DMS153 treated with DMSO at 0.1 percent for 48 hours (cell line): ENCODE results near the gene KCND2.
A peak's percentile ranks its signal among the peaks of the same experiment; 100 is the strongest.
"Not testable (repeated sequence)": the region's sequence is repeated elsewhere in the genome, so short reads cannot be mapped to it uniquely, and the experiment has no call there.

Experiments used
- DNase-seq: peaks from one replicate; lab custom pipeline; 2025; ENCODE audit not compliant: unreplicated experiment; lab: John Stamatoyannopoulos, UW

Gene KCND2

DNA sequence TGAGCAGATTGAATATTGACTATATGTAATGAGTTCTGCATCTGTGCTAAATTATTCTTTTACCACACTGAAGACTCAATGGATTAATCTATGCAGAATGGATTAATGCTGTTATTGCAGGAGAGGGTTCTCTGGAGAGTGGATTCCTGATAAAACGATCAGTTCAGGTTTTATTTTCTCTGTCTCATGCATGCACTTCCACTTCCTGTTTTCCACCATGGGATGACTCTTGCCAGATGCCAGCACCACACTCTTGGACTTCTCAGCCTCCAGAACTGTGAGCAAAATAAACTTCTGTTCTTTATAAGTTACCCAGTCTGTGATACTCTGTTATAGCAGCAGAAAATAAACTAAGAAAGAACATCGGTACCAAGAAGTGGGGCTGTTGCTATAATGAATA is 207.5 kb downstream of the KCND2 start:
- no peak for DNase-seq

DNA sequence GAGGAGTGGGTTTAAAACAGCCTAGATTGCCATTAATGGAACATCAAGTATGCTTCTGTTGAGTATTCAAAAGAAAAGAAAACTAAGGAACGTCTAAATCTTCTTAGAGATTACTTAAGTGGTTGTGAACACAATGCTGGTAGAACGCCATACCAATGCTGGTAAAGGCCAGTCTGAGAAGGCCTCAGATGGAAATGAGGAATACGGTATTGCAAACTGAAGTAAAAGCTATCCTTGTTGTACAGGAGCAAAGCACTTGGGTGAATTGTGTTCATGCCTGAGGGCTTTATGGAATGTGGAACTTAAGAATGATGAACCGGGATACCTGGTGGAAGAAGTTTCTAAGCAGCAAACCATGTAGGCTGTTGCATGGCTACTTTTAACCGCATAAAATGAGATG is 208.0 kb downstream of the KCND2 start:
- DNase-seq, result no peak

DNA sequence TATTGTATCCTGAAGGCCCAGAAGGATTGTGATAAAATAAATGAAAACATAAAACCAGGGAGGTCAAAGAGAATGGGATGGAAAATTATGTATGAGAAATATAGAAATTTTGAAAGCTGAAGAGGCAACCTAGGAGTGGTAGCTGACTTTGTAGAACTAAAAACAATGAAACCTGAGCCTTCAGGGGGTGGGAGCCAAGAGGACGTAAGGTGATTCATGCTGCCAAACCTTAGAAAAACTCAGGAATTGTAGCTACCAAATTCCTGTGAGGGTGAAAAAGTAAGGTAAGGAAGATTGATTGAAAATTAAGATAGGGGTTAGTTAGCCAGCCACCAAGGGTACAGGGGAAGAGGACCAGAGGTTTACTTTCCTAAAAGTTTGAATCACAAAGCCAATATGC is 213.2 kb downstream of the KCND2 start:
- no peak for DNase-seq

DNA sequence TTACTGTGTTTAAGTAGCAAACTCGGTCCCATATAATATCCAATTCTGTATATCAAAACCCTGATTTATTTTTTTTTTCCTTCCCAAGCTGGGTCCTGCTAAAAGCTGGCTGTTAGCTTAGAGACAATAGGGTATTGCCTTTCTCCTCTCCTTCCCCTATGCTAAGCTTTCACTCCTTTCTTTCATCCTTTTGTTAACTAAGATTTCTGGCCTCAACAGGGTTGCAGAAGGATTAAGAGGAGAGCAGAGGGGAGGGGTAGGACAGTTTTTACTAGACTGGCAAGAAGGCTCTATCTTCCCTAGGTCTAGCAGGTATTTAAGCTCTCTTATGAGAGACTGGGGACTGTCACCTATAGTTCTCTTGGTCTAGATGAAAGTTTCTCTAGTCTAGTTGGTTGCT is 229.2 kb downstream of the KCND2 start:
- no peak for DNase-seq

DNA sequence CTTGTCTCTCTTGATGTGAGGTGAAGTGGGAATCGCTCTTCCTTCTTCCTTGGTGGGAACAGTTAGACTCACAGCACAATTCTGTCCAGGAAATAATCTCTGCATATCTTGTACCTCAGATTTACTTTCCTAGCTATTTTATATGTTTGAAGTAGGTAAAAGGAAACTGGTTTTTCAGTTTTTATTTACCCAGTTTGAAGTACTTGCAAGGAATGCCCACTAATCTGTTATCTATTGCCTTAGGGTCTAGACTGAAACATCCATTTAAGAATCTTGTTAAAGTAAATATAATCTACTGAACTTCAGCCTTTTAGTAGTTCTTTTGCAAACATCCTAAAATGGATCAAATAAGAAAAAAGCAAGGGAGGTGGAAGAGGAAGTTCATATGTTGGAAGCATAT is 229.8 kb downstream of the KCND2 start:
- DNase-seq, result no peak

DNA sequence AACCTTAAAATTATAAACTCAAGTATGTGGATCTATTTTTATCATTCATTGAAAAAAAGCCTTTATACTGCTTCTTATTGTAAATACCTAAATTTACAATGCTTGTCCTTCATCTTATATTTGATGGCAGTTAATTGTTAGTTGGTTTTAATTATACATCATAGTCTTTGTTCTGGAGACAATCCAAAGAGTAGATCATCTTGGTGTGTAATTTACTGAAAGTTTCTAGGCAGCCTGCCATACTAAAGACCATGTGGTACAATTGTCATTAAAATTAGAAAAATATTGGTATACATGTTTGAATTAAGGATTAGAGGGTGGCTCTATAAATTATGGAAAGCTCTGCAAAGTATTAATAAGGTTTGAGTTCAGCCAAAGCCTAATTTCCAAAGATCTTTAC is 231.4 kb downstream of the KCND2 start:
- DNase-seq, result no peak

DNA sequence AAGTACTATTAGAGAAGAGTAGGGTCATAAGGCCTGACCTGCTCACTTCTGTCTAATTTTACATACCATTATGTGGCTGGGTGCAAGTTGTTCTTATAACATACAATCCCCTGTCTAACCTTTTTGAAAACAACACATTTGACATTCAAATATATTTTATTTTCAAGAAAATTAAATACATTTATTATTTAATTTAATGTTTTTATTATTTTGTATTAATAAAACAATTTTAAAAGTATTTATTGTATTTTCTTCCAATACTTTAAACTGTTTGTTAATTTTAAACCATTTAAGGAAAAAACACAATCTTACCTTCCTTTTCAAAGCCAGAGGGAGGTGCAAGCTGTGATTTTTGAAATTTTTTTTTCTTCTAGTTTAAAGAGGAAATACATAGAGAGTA is 232.8 kb downstream of the KCND2 start:
- DNase-seq, result no peak

DNA sequence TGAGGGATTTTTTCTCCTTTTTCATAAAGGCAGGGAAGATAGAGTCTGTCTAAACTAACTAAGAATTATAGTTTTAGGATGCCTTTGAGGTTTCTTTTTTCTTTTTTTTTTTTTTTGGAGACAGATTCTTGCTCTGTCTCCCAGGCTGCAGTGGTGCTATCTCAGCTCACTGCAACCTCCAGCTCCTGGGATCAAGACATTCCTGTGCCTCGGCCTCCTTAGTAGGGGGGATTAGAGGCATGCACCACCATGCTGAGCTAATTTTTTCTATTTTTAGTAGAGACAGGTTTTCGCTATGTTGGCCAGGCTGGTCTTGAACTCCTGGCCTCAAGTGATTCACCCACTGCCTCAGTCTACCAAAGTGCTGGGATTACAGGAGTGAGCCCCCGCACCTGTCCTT is 239.7 kb downstream of the KCND2 start:
- DNase-seq, result no peak

DNA sequence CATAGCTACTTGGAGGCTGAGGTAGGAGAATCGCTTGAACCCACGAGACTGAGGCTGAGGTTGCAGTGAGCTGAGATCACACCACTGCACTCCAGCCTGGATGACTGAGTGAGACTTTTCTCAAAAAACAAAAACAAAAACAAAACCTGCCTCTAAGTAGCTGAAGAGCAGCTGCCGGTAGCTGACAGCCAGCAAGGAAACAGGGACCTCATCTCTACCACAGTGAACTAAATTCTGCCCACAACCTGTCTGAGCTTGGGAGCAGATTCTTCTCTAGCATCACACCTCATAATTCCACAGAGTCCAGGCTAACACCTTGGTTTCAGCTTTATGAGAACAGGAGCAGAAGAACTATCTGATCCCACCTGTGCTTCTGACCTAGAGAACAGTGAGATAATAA is 246.2 kb downstream of the KCND2 start:
- no peak for DNase-seq

DNA sequence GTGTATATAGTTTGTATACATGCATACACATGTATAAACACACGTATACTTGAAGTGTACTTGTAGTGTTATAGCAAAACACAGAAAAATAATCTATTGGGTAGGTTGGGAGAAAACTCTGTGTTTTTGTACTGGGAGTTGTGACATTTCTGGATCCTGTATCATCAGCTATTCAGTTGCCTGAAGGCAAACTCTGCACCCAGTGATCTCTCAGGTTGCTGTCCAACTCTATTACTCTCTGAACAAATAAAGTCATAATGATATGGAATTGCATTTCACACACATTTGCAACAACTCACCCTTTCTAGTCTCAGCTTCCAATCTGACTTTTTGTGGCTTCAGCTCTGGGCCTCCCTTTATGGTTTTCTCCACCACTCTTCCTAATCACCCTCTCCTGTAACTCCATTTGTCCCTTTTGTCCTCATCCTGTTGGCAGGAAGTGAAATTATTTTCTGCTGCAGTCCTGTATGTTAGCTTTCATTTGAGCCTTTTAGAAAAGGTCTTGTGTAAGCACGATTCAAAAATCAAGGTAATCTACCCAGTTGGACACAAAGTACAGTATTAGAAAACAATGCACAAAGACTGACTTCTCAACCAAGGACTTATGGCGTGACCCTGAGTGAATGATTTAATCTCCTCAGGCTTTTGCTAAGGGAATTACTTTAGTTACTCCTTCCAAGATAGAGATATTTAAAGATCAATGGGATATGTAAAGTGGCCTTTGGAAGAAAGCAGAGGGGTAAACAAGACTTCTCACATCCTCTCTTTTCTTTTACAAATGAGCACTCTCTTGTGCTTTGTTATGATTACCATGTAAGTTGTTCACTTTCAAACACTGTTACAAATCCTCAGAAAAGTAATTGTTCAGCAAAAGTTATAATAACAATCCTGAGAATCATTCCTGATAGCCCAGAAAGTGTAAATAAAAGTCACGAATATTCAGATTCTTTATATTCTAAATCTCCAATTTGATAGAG is 249.1 kb downstream of the KCND2 start:
- DNase-seq, result no peak

DNA sequence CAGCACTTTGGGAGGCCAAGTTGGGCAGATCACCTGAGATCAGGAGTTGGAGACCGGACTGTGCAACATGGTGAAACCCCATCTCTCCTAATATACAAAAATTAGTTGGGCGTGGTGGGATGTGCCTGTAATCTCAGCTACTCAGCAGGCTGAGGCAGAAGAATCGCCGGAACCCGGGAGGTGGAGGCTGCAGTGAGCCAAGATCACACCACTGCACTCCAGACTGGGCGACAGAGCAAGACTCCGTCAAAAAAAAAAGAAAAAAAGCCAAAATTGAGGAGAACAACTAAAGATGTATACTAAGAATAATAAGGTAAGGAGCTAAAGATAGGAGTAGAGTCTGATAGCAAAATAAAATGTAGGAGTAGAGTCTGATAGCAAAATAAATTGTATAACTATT is 251.0 kb downstream of the KCND2 start:
- DNase-seq, result no peak

DNA sequence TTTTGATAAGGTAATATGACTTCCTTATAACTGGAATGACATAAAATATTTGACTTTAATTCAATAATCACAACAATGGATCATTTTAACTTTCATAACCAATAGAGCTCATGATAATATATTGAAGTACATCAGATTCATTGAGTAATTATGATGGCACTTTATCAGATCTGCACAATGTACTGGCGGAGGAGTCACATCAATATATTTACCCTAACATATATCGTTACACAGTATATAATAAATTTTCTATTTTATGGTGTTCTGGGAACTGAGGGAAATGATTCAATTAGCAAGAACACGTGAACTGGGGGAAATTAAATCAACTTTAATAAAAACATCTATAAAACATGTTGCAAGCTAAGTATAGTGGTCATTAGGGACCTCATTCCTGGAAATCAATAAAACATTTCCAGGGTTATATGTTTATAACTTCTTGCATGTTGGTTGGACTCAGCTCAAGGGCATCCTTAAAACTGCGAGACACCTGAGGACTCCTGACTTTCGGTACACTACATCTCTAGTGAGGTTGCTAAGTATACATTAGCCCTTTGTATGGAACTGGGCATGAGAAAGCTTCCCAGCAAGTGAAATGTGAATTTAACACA is 254.0 kb downstream of the KCND2 start:
- no peak for DNase-seq

DNA sequence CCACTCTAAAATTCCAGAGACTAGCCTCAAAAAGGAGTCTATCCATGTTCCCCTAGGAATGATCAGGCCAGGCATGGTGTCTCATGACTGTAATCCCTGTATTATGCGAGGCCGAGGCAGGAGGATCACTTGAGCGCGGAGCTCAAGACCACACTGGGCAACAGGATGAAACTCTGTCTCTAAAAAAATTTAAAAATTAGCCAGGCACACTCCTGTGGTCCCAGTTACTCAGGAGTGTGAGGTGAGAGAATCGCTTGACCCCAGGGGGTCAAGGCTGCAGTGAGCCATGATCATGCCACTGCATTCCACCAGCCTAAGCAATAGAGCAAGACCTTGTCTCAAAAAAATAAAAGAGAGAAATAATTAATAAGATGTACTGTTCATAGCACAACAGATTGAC is 256.8 kb downstream of the KCND2 start:
- DNase-seq, result no peak

DNA sequence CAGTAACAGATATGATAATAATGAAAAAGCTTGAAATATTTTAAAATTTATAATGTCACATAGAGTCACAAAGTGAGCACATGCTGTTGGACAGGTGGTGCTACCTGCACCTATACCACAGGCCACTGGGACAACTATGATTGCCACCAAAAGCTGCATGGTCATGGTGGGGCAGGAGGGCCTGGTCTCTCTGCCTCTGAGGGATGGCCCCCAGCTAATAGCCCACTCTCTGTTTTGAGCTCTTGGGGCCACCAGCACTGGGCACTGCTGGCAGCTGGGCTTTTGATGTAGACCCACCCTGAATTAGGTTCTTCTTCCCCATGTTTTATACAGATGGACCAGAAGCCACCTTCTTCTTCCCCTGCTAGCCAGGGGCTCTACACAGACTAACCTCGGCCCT is 265.4 kb downstream of the KCND2 start:
- no peak for DNase-seq

DNA sequence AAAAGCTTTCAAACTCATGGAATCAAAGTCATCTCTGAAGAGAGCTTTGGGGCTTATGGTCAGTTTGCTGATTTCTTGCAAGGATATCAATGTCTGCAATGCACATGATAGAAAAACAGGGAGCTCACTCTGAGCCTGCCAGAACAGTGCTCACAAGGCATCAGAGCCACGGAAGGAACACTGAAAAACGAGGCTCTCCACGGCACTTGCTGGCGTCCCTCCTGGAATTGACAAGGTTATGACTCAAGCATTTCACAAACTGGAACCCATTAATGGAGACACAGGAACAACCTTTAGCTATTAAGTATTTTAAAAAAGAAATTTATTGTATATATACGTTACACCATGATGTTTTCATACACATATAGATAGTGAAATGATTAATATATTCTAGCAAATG is 266.3 kb downstream of the KCND2 start:
- no peak for DNase-seq

DNA sequence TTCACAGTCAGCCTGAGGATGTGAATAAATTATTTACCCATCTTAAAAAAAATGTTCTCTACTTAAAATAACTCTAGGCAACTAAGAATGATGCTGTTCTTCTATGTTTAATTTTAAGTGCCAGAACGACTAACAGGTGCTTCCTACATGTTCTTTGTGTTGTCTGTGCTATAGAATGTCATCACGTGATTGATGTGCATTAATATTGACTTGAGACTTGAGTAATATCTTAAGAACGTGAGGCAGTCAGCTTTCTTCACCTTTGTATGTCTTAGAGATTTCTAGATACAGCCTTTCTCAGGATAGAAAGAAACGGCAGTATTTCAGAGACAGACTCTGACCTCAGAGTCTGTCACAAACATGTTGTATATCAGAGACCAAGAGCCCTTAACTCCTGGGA is 274.6 kb downstream of the KCND2 start:
- DNase-seq, result no peak

DNA sequence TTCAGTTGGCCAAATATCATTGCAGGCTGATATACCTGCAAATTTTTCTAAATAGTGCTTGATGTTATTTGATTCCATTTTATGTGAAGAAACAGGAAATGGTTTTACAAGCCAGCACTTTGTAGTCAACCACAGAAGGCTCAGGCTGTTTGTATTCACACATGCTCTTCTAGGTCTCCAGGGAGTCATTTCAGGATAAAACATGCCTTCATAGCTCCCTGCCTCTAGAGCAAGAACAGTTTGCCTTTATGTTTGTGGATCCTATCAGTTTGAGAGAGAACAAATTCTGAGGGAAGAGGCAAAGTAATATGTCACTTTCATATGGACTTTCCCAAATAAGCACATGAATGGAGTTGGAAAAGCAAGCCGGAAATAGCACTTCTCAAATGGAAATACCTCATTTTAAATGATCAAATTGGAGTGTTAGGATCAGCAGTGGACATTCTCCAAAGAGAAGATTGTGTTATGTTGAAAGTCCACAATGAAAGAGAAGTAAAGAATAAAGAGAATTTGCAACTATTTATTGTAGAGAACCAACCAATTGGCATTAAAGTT is 277.6 kb downstream of the KCND2 start:
- DNase-seq, result peak; percentile 66

DNA sequence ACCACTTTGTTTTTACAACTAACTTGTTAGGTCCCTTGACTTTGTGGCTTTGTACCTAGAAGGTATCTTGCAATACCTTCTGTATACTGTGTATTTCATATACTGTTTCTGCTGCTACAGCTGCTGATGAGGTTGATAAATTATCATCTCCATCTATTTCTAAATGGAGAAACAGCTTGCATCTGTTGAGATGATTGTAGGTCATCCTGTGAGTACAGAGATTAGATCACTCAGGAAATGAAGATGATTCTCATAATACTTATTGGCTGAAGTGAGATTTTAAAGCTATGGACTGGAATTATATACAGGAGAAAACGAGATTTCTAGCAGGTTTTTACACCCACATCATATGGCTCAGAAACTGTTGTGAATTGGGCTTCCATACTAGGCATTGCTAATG is 280.5 kb downstream of the KCND2 start:
- no peak for DNase-seq

DNA sequence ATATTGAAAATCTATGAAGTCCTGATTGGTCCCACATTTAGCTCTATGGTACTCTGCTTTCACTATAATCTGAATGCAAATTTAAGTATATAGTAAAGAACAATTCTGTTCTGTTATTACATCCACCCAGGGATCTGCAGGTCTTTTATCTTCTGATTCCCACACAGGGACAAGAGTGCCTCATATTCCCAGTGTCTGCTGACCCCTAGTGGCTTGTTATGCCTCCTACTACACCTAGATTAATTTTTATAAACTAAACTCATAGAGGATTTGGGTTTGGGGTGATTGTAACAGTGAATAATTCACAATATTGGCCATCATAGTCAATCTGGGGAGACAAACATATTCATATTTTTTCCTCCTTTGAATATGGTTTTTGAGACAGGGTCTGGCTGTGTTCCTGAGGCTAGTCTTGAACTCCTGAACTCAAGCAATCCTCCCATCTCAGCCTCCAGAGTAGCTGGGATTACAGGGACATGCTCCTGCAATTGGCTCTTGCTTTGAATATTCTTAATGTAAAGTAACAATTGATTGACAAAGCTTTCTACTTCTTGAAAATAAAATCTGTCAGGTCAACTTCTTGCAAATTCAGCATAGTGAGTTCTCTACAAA is 282.1 kb downstream of the KCND2 start:
- peak; percentile 21 for DNase-seq

DNA sequence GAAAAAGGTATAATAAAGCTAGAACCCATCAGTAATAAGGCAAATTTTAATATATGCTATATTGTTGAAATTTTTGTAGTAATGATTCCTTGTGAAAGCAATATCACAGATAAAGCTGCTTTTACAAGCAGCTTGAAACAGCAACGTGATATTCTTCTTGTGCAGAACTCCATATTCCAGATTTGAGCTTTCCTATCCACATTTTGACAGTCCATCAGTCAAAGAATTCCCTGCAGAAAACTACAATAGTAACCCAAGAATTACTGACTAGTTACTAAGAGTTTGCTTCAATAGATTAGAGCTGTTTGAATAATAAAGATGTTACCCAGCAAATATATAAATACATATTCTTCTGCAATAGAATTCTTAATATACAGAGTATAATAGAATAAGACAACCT is 291.2 kb downstream of the KCND2 start:
- DNase-seq, result no peak

DNA sequence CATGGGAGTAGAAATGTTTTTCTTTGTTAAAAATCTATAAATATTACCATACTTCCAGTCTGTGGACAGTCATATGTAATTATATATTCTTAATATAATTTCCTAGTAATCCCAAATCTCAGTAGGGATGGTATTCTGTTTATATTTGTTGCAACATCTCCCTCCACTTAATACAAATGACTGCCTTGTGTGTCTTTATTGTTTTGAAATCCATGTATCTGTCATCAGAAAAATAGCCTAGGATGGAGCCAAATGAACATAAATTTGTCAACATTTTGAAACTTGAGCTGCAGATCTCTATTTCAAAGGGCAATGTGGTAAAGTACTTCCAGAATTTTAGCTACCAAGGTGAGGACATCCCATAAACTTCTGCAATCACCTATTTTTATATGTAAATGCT is 294.2 kb downstream of the KCND2 start:
- no peak for DNase-seq

DNA sequence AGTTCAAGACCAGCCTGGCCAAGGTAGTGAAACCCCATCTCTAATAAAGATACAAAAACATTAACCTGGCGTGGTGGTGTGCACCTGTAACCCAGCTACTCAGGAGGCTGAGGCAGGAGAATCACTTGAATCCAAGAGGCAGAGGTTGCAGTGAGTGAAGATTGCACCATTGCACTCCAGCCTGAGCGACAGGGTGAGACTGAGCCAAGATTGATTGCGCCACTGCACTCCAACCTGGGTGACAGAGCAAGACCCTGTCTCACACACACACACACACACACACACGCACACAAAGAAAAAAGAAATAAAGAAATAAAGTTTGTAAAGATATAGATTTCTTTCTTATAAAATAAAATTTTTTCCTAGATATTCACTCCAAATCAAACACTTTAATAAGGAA is 305.7 kb downstream of the KCND2 start:
- not testable (repeated sequence) for DNase-seq
